ENCODE measurements around the gene NUCKS1. TPM values are rescaled to one million over a fixed set of nuclear protein-coding genes. Genes with fewer than 3 reads are reported as not detected.

The NUCKS1 gene
- 276 TPM for polyA plus RNA-seq (2013, experiment 1 of 2; ENCODE audit: insufficient read length)
- 166 TPM for polyA plus RNA-seq (2013, experiment 2 of 2; ENCODE audit: insufficient read length)

GRCh38 chr1:205750138-205751035, at the start of gene NUCKS1:
TSS of gene NUCKS1 (minus strand) at chr1:205750182. CDS start at chr1:205749973, 209 bp downstream.
- DNase-seq: peak; percentile 100

- no peak for DNase-seq
Observed at GRCh38 chr1:205798577-205798976, 48.6 kb upstream of the NUCKS1 start.

- no peak for DNase-seq
Observed at GRCh38 chr1:205797168-205797567, 47.2 kb upstream of the NUCKS1 start.

GRCh38 chr1:205794011-205794730, 44.2 kb upstream of the NUCKS1 start:
- DNase-seq: no peak

- DNase-seq: no peak
Observed at GRCh38 chr1:205792961-205793673, 43.1 kb upstream of the NUCKS1 start.

GRCh38 chr1:205792481-205792881, 42.5 kb upstream of the NUCKS1 start:
- no peak for DNase-seq

- peak; percentile 57 for DNase-seq
Observed at GRCh38 chr1:205791568-205792180, 41.7 kb upstream of the NUCKS1 start.

- DNase-seq: no peak
Observed at GRCh38 chr1:205787287-205787916, 37.4 kb upstream of the NUCKS1 start.

GRCh38 chr1:205786601-205787000, 36.6 kb upstream of the NUCKS1 start:
- DNase-seq: no peak

- no peak for DNase-seq
Observed at GRCh38 chr1:205785446-205785845, 35.5 kb upstream of the NUCKS1 start.

GRCh38 chr1:205783904-205784303, 33.9 kb upstream of the NUCKS1 start:
- no peak for DNase-seq

- DNase-seq: no peak
Observed at GRCh38 chr1:205783433-205783795, 33.4 kb upstream of the NUCKS1 start.

GRCh38 chr1:205782627-205783432, 32.8 kb upstream of the NUCKS1 start:
- no peak for DNase-seq

GRCh38 chr1:205780335-205780734, 30.4 kb upstream of the NUCKS1 start:
- DNase-seq: no peak

GRCh38 chr1:205777994-205778393, 28.0 kb upstream of the NUCKS1 start:
- no peak for DNase-seq

- peak; percentile 43 for DNase-seq
Observed at GRCh38 chr1:205775717-205776056, 25.7 kb upstream of the NUCKS1 start.

GRCh38 chr1:205775015-205775716, 25.2 kb upstream of the NUCKS1 start, which contains the start of gene RAB29:
TSS of gene RAB29 (minus strand) at chr1:205775482. CDS start at chr1:205774956, 526 bp downstream.
- peak; percentile 80 for DNase-seq

- no peak for DNase-seq
Observed at GRCh38 chr1:205774198-205775014, 24.4 kb upstream of the NUCKS1 start.

GRCh38 chr1:205772607-205773032, 22.6 kb upstream of the NUCKS1 start:
- peak; percentile 23 for DNase-seq
